Right lobe of liver (tissue), 4 donors: ENCODE data around the gene RNH1.

Experiments used
- CTCF ChIP-seq, 4 donors: fragments of 200-600 bp in 3 of 4; fragments of 450-650 bp in 1 of 4; IDR thresholded peaks; one replicate each; pipeline versions ENCODE4 v1.5.1 to v1.8.0; 2016 to 2022; ENCODE audit warnings: antibody characterized with exemption in 4 of 4, mild to moderate bottlenecking in 2 of 4
- POLR2A ChIP-seq: fragments of 450-650 bp; IDR thresholded peaks from one replicate; pipeline ENCODE4 v1.6.1; 2017; ENCODE audit warnings: antibody characterized with exemption, mild to moderate bottlenecking
- donor health status: DM: no; HTN: no; CAD: no.
- donor health status: DM: no; HTN: no; CAD: no.
- donor health status: DM: no; HTN: yes; CAD: no.

DNA sequence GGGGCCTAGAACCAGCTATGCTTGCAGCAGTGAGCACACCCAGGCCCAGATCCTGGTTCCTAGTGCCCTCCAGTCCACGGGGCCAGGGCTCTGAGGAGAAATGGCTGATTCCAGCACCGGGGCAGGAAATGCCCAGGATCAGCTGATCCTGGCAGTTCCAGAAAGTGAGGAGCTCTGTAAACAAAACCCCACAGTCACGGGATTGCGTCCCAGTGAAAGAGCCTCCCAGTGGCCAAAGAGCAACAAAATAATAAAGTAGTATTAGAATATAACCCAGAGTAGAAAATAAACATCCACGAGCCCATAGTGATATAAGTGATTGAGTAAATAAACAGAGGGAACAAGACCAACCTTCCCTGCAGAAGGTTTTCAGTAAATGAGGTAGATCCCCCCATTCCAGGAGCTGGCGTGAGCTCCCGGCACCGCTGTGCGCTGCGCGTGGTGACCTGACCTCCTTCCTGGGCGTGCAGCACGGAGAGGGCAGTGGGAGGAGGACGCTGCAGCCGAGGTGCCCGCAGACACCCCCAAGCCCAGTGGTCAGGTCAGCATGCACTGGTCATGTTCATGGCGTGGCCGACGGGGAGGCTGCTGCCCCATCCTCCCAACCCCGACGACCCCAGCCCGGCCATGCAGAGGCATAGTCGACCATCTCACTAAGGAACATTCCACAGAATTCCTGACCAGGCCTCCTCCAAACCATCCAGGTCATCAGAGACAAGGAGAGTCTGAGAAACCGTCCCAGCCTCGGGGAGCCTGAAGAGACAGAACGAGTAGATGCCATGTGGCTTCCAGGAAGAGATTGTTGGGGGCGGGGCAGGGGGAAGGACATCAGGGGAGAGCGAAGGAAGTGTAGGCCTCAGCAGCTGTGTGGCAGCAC, 37.1 kb downstream of the RNH1 start:
- TF ChIP-seq CTCF (IDR thresholded peaks at IDR 0.05): peak; percentile 19 to 42 (median 31)
- TF ChIP-seq POLR2A: peak; percentile 78
